Endometrium (tissue), 2 donors: ENCODE data around the gene SPDYE6.
"Not testable (repeated sequence)": the region's sequence is repeated elsewhere in the genome, so short reads cannot be mapped to it uniquely, and the experiment has no call there.

ENCODE experiments used
- FAIRE-seq: peaks from 2 replicates; lab custom pipeline; 2012; peaks lifted over from hg19 to GRCh38; lab: Jason Lieb, UNC
- donor health status: control.
- donor health status: control.

The SPDYE6 gene

GRCh38 chr7:102317231-102318059, 38.8 kb downstream of the SPDYE6 start:
- FAIRE-seq, result no peak

GRCh38 chr7:102313997-102314780, 42.1 kb downstream of the SPDYE6 start:
- FAIRE-seq, result no peak

DNA sequence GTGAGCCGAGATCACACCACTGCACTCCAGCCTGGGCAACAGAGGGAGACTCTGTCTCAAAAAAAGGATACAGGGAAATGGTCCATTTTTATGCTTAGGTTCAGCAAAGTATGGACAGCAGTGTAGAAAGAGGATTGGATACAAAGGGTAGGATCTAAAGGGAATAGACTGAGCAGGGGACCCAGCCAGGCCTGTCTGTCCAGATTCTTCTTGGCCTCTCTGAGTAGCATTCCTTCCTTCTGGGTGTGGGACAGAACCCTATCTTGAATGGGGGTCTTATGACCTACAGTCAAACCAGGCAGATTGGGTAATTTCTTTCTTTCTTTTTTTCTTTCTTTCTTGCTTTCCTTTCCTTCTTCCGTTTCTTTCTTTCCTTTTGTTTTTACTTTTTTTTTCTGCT, 43.9 kb downstream of the SPDYE6 start:
- no peak for FAIRE-seq

GRCh38 chr7:102310414-102310815, 45.8 kb downstream of the SPDYE6 start:
- no peak for FAIRE-seq

- no peak for FAIRE-seq
Measured at GRCh38 chr7:102306916-102307677, 49.1 kb downstream of the SPDYE6 start.

DNA sequence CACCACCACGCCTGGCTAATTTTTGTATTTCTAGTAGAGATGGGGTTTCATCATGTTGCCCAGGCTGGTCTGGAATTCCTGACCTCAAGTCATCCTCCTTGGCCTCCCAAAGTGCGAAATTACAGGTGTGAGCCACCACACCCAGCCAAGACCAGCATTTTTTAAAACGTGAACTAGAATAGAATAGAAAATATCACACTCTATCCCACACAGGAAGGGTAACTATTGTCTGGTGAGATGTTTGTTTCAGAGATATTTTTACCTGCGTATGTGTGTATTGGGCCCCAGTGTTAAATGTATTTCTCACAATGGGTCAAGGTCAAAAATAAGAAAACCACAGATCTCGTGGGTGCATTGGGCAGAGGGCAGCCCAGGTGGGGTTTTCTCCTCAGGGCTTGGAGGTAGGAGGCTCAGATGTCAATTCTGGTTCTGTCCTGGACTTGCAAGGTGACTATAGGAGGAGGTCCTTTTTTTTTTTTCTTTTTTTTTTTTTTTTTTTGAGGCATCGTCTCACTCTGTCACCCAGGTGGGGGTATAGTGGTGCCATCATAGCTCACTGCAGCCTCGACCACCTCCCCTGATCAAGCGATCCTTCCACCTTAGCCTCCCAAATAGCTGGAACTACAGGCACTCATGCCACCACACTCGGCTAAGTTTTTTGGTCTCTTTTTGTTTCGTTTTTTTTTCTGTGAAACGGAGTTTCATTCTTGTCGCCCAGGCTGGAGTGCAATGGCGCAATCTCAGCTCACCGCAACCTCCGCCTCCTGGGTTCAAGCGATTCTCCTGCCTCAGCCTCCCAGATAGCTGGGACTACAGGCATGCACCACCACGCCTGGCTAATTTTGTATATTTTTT, 50.6 kb downstream of the SPDYE6 start:
- no peak for FAIRE-seq

- FAIRE-seq, result no peak
Measured at GRCh38 chr7:102304668-102305067, 51.6 kb downstream of the SPDYE6 start.

- FAIRE-seq, result no peak
Measured at GRCh38 chr7:102303669-102304422, 52.4 kb downstream of the SPDYE6 start.

DNA sequence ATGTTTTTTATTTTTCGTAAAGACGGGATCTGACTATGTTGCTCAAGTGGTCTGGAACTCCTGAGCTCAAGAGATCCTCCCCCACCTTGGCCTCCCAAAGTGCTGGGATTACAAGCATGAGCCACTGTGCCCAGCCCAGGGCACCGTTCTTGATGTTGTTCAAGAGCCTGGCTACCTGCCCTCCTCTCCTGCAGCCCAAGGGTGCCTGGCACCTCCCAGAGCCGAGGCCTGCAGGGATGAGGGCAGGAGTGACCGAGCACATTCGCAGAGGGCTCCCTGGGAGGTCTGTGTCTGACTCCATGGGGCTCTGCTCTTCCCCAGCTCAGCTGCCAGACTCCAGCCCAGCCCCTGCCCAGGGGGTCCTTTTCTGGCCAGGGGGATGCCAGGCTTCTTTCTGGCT, 54.2 kb downstream of the SPDYE6 start:
- no peak for FAIRE-seq

DNA sequence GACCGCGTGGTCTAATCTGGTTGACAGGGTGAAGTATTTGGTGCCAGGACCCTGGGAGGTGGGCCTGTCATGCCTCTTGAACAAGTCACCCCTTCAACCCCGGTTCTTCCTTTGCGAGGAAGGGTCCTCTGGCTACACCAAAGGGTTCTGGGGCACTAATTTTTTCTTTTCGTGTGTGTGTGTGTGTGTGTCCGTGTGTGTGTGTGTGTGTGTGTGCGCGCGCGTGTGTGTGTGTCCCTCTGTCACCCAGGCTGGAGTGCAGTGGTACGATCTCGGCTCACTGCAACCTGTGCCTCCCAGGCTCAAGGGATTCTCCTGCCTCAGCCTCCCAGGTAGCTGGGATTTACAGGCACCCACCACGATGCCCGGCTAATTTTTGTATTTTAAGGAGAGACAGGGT, 54.9 kb downstream of the SPDYE6 start:
- FAIRE-seq, result not testable (repeated sequence)

GRCh38 chr7:102300643-102301221, 55.5 kb downstream of the SPDYE6 start:
- FAIRE-seq, result no peak

DNA sequence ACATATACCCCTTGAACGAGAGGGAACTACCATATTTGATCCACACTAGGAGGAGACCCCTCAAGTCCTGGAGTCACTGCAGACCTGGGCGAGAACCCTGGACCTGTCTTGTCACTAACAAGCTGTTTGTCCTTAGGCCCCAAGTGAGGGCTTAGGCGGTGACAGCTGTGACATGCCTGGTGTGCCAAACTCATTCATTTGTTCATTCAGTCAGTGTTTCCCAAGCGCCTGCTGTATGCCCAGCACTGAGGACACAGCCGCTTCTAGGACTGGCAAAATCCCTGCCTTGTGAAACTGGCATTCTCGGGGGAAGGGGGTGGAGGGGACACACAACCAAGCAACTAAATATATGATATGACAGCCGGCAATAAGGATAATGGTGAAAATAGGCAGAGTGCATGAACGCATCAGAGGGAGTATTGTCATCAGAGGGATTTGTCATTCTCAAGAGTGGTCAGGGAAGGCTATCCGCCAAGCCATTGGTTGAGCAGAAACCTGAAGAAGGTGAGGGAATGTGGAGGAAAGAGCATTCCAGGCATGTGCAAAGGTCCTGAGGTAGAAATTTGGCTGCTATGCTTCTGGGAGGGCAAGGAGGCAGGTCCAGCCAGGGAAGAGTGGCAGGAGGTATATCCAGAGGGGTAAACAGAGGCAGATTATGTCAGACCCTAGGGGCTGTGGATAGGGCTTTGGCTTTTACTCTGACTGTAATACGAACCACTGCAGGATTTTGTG, 58.6 kb downstream of the SPDYE6 start:
- no peak for FAIRE-seq

GRCh38 chr7:102296514-102296913, 59.7 kb downstream of the SPDYE6 start:
- no peak for FAIRE-seq

DNA sequence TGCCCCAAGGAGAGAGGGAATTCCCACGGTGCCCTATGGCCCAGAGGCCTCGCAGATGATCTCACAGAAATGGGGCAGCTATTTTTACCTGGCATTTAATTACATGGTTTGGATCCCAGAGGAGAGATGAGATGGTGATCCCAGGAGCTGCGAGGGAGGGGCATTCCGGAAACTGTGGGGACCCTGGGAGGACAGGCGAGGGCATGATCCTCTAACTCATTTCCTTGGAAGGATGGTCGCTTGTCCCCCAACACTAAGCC, 60.1 kb downstream of the SPDYE6 start:
- FAIRE-seq, result no peak
